ENCODE results near the gene HS3ST6. TPM values are rescaled to one million over a fixed set of nuclear protein-coding genes. Genes with fewer than 3 reads are reported as not detected.
"Not testable (repeated sequence)": the region's sequence is repeated elsewhere in the genome, so short reads cannot be mapped to it uniquely, and the experiment has no call there.

HS3ST6 gene
- total RNA-seq, 4 donors from 2014 or later, result not detected

GRCh38 chr16:1920727-1921171, 2.5 kb upstream of the HS3ST6 start:
- ATAC-seq (ENCODE audit: low FRiP score) (no peak), DNase-seq (ENCODE audit: low spot score) (no peak)
- no peak for TF ChIP-seq CTCF (IDR thresholded peaks at IDR 0.05)

GRCh38 chr16:1920122-1920521, 1.9 kb upstream of the HS3ST6 start:
- not testable (repeated sequence) for ATAC-seq (ENCODE audit: low FRiP score)

GRCh38 chr16:1919327-1919998, 1.2 kb upstream of the HS3ST6 start:
- no peak for TF ChIP-seq CTCF (IDR thresholded peaks at IDR 0.05)
- DNase-seq (ENCODE audit: low spot score) (no peak), ATAC-seq (ENCODE audit: low FRiP score) (no peak)

More at GRCh38 chr16:1920122-1920521, 1.9 kb upstream of the HS3ST6 start:
- not testable (repeated sequence) for DNase-seq (ENCODE audit: low spot score)

- ATAC-seq (ENCODE audit: low FRiP score), result no peak
- TF ChIP-seq CTCF (IDR thresholded peaks at IDR 0.05), result no peak
- DNase-seq (ENCODE audit: low spot score), result no peak
These were observed 407 bp downstream of the HS3ST6 start for GRCh38 chr16:1917665-1918350.

- DNase-seq (ENCODE audit: low spot score) (no peak), ATAC-seq (ENCODE audit: low FRiP score) (no peak)
- TF ChIP-seq CTCF (IDR thresholded peaks at IDR 0.05), result no peak
These were observed 1.1 kb downstream of the HS3ST6 start for GRCh38 chr16:1917056-1917664.

- no peak for ATAC-seq (ENCODE audit: low FRiP score)
- TF ChIP-seq CTCF (IDR thresholded peaks at IDR 0.05), result no peak
- no peak for DNase-seq (ENCODE audit: low spot score)
These were observed 1.6 kb downstream of the HS3ST6 start for GRCh38 chr16:1916640-1916990.

- TF ChIP-seq CTCF (IDR thresholded peaks at IDR 0.05), result no peak
- no peak for ATAC-seq (ENCODE audit: low FRiP score)
- DNase-seq (ENCODE audit: low spot score), result no peak
These were observed 2.2 kb downstream of the HS3ST6 start for GRCh38 chr16:1915732-1916639.
